ENCODE data around the gene CHST10.

- TF ChIP-seq YY1 (IDR thresholded peaks at IDR 0.05; ENCODE audit: insufficient read depth, insufficient read length) (no peak), ZNF274 (IDR thresholded peaks at IDR 0.05; ENCODE audit: low read depth, low read length) (no peak)
Observed at GRCh38 chr2:100451734-100452133, 34.3 kb upstream of the CHST10 start.
